ENCODE measurements around the gene ELOVL1.

ELOVL1 gene

GRCh38 chr1:43381612-43382011 lies 13.8 kb upstream of the ELOVL1 start:
- no peak for DNase-seq (ENCODE audit: low read depth, low spot score)
- no peak overlapping the region for H3K4me3 ChIP-seq (ENCODE audit: low read depth, low read length)
- no peak for TF ChIP-seq CTCF (IDR thresholded peaks at IDR 0.05; ENCODE audit: low read depth, low read length)
- in situ Hi-C loops (cut with HindIII; ENCODE audit: low sequenced_read_pairs), result no loop called here

- DNase-seq (ENCODE audit: low read depth, low spot score), result no peak
- no peak for TF ChIP-seq CTCF (IDR thresholded peaks at IDR 0.05; ENCODE audit: low read depth, low read length)
- H3K4me3 ChIP-seq (ENCODE audit: low read depth, low read length), result no peak overlapping the region
- in situ Hi-C loops (cut with HindIII; ENCODE audit: low sequenced_read_pairs), result no loop called here
Measured at GRCh38 chr1:43379476-43379875, 11.7 kb upstream of the ELOVL1 start.

- in situ Hi-C loops (cut with HindIII; ENCODE audit: low sequenced_read_pairs), result no loop called here
- H3K4me3 ChIP-seq (ENCODE audit: low read depth, low read length), result no peak overlapping the region
- DNase-seq (ENCODE audit: low read depth, low spot score), result no peak
- TF ChIP-seq CTCF (IDR thresholded peaks at IDR 0.05; ENCODE audit: low read depth, low read length), result no peak
Measured at GRCh38 chr1:43377831-43378230, 10.0 kb upstream of the ELOVL1 start.

- H3K4me3 ChIP-seq (ENCODE audit: low read depth, low read length), result no peak overlapping the region
- no peak for TF ChIP-seq CTCF (IDR thresholded peaks at IDR 0.05; ENCODE audit: low read depth, low read length)
- DNase-seq (ENCODE audit: low read depth, low spot score), result no peak
- in situ Hi-C loops (cut with HindIII; ENCODE audit: low sequenced_read_pairs), result no loop called here
Measured at GRCh38 chr1:43376723-43377235, 9.0 kb upstream of the ELOVL1 start.

GRCh38 chr1:43373066-43373940 lies 5.5 kb upstream of the ELOVL1 start:
- DNase-seq (ENCODE audit: low read depth, low spot score), result peak; percentile 80
- in situ Hi-C loops (cut with HindIII; ENCODE audit: low sequenced_read_pairs), result no loop called here
- no peak overlapping the region for H3K4me3 ChIP-seq (ENCODE audit: low read depth, low read length)
- no peak for TF ChIP-seq CTCF (IDR thresholded peaks at IDR 0.05; ENCODE audit: low read depth, low read length)

- no peak for TF ChIP-seq CTCF (IDR thresholded peaks at IDR 0.05; ENCODE audit: low read depth, low read length)
- H3K4me3 ChIP-seq (ENCODE audit: low read depth, low read length), result no peak overlapping the region
- in situ Hi-C loops (cut with HindIII; ENCODE audit: low sequenced_read_pairs), result no loop called here
- no peak for DNase-seq (ENCODE audit: low read depth, low spot score)
Measured at GRCh38 chr1:43372172-43372571, 4.4 kb upstream of the ELOVL1 start.

Data from astrocyte of the spinal cord (primary cell).